Measurements from ENCODE around the gene WFS1. TPM values are rescaled to one million over a fixed set of nuclear protein-coding genes. Genes with fewer than 3 reads are reported as not detected.

WFS1 gene
- total RNA-seq, 1 experiment from 2014 or later = 57.1 TPM

GRCh38 chr4:6232836-6233785 is 36.5 kb upstream of the WFS1 start:
- Histone ChIP-seq H3K4me2 (no peak overlapping the region), H3K4me3 (no peak overlapping the region), H3K4me1 (replicated peaks; ENCODE audit: insufficient read depth) (no peaks in the 10 kb centered on the region), H4K20me1 (ENCODE audit: insufficient read depth) (no peaks in the 10 kb centered on the region), H3K9me2 (ENCODE audit: insufficient read depth) (no peaks in the 10 kb centered on the region), H3K79me2 (ENCODE audit: low read depth) (no peaks in the 10 kb centered on the region), H2AFZ (no peak overlapping the region), H3F3A (ENCODE audit: insufficient read depth, low read depth) (no peaks in the 10 kb centered on the region), H3K9me3 (ENCODE audit: insufficient read depth, low read depth) (no peaks in the 10 kb centered on the region), H3K27me3 (ENCODE audit: insufficient read depth, low read depth) (peaks cover 48% of the 10 kb centered on the region), H3K27ac (no peak overlapping the region), H3K36me3 (ENCODE audit: low read depth) (no peaks in the 10 kb centered on the region)
- intact Hi-C loops (cut with micrococcal nuclease; ENCODE audit: unreplicated experiment) = no loop called here
- BruUV-seq (replicated peaks) = no TSS peak
- POLR2A ChIA-PET (ENCODE audit: unreplicated experiment) = no interaction called here
- no peak for DNase-seq
- TF ChIP-seq EZH2 (IDR thresholded peaks at IDR 0.05; ENCODE audit: low read depth) = no peak
- TF ChIP-seq CTCF (conservative IDR thresholded peaks at IDR 0.05) = no peak
- CTCF ChIA-PET = no interaction called here

- no peaks in the 10 kb centered on the region for H3K9me3 ChIP-seq (ENCODE audit: insufficient read depth, low read depth)
- H2AFZ ChIP-seq = no peak overlapping the region
- no peaks in the 10 kb centered on the region for H3K9me2 ChIP-seq (ENCODE audit: insufficient read depth)
- ChIA-PET POLR2A (ENCODE audit: unreplicated experiment) (no interaction called here), CTCF (no interaction called here)
- H3K4me2 ChIP-seq = no peak overlapping the region
- peaks cover 46% of the 10 kb centered on the region for H3K27me3 ChIP-seq (ENCODE audit: insufficient read depth, low read depth)
- H3K4me1 ChIP-seq (replicated peaks; ENCODE audit: insufficient read depth) = no peaks in the 10 kb centered on the region
- no TSS peak for BruUV-seq (replicated peaks)
- no peaks in the 10 kb centered on the region for H3F3A ChIP-seq (ENCODE audit: insufficient read depth, low read depth)
- no peaks in the 10 kb centered on the region for H3K36me3 ChIP-seq (ENCODE audit: low read depth)
- H3K79me2 ChIP-seq (ENCODE audit: low read depth) = no peaks in the 10 kb centered on the region
- DNase-seq = no peak
- H3K4me3 ChIP-seq = no peak overlapping the region
- no peak overlapping the region for H3K27ac ChIP-seq
- TF ChIP-seq EZH2 (IDR thresholded peaks at IDR 0.05; ENCODE audit: low read depth) (no peak), CTCF (conservative IDR thresholded peaks at IDR 0.05) (no peak)
- no peaks in the 10 kb centered on the region for H4K20me1 ChIP-seq (ENCODE audit: insufficient read depth)
- intact Hi-C loops (cut with micrococcal nuclease; ENCODE audit: unreplicated experiment) = no loop called here
Observed at GRCh38 chr4:6233929-6234328, 35.7 kb upstream of the WFS1 start.

GRCh38 chr4:6235012-6235411 is 34.6 kb upstream of the WFS1 start:
- BruUV-seq (replicated peaks) = no TSS peak
- CTCF ChIA-PET = no interaction called here
- no peaks in the 10 kb centered on the region for H3K4me1 ChIP-seq (replicated peaks; ENCODE audit: insufficient read depth)
- H4K20me1 ChIP-seq (ENCODE audit: insufficient read depth) = no peaks in the 10 kb centered on the region
- TF ChIP-seq EZH2 (IDR thresholded peaks at IDR 0.05; ENCODE audit: low read depth) (no peak), CTCF (conservative IDR thresholded peaks at IDR 0.05) (no peak)
- H3F3A ChIP-seq (ENCODE audit: insufficient read depth, low read depth) = no peaks in the 10 kb centered on the region
- H3K9me3 ChIP-seq (ENCODE audit: insufficient read depth, low read depth) = no peaks in the 10 kb centered on the region
- H2AFZ ChIP-seq = no peak overlapping the region
- DNase-seq = no peak
- H3K27me3 ChIP-seq (ENCODE audit: insufficient read depth, low read depth) = peaks cover 57% of the 10 kb centered on the region
- no peaks in the 10 kb centered on the region for H3K79me2 ChIP-seq (ENCODE audit: low read depth)
- H3K4me3 ChIP-seq = no peak overlapping the region
- intact Hi-C loops (cut with micrococcal nuclease; ENCODE audit: unreplicated experiment) = no loop called here
- POLR2A ChIA-PET (ENCODE audit: unreplicated experiment) = no interaction called here
- no peak overlapping the region for H3K4me2 ChIP-seq
- no peaks in the 10 kb centered on the region for H3K36me3 ChIP-seq (ENCODE audit: low read depth)
- H3K9me2 ChIP-seq (ENCODE audit: insufficient read depth) = no peaks in the 10 kb centered on the region
- H3K27ac ChIP-seq = no peak overlapping the region
